GM21529 (cell line): Measurements from ENCODE around the gene KDM2A.
A peak's percentile ranks its signal among the peaks of the same experiment; 100 is the strongest.

ENCODE experiments used
- ATAC-seq: cut with Tn5 transposase; IDR thresholded peaks from one replicate; pipeline ENCODE4 v1.9.1; 2021; ENCODE audit not compliant: unreplicated experiment

The KDM2A gene

DNA sequence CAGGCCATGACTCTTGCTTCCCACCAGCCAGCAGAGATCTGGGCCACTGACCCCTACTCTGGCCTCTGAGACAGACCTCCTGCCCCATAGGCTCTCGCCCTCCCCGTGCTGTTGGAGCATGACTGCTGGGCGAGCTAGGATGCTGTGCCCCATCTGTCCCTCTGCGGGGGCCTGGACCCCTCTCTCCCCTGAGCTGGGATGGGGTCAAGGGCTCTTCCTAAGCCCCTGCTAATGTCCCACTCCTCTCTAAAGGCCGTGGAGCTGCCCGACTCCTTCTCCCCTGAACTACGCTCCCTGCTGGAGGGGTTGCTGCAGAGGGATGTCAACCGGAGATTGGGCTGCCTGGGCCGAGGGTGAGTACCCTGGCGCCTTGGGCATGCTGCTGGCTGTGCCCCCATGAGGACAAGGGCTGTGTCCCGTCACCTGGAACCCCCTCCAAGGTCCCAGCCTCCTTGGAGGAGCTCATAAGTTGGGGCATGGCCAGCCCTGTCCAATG lies 163.9 kb downstream of the KDM2A start:
- ATAC-seq: no peak

DNA sequence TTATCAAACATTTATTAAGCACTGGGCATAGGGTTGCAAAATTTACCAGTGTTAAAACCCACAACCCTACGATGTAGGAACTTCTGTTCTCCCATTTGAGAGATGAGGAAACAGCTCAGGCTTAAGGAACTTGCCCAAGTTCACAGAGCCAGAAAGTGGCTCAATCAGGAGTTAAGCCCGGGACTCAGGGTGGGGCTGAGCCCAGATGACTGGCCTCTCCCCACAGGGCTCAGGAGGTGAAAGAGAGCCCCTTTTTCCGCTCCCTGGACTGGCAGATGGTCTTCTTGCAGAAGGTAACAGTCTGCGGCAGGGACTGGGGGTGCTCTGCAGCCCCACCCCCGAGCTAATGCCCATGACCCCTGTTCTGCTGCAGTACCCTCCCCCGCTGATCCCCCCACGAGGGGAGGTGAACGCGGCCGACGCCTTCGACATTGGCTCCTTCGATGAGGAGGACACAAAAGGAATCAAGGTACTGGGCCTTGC lies 164.5 kb downstream of the KDM2A start:
- no peak for ATAC-seq

DNA sequence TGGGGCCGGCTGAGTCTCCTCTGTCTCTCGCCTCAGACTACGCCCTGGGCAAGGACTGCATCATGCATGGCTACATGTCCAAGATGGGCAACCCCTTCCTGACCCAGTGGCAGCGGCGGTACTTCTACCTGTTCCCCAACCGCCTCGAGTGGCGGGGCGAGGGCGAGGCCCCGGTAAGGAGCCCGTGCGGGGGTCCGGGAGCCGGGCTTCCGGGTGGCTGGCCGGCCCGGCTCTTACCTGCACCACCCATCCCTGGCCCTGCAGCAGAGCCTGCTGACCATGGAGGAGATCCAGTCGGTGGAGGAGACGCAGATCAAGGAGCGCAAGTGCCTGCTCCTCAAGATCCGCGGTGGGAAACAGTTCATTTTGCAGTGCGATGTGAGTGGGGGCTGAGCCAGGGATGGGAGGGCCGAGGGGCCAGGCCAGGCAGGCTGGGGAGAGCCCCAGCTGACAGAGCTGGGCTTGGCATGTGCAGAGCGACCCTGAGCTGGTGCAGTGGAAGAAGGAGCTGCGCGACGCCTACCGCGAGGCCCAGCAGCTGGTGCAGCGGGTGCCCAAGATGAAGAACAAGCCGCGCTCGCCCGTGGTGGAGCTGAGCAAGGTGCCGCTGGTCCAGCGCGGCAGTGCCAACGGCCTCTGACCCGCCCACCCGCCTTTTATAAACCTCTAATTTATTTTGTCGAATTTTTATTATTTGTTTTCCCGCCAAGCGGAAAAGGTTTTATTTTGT lies 165.9 kb downstream of the KDM2A start:
- ATAC-seq: no peak

DNA sequence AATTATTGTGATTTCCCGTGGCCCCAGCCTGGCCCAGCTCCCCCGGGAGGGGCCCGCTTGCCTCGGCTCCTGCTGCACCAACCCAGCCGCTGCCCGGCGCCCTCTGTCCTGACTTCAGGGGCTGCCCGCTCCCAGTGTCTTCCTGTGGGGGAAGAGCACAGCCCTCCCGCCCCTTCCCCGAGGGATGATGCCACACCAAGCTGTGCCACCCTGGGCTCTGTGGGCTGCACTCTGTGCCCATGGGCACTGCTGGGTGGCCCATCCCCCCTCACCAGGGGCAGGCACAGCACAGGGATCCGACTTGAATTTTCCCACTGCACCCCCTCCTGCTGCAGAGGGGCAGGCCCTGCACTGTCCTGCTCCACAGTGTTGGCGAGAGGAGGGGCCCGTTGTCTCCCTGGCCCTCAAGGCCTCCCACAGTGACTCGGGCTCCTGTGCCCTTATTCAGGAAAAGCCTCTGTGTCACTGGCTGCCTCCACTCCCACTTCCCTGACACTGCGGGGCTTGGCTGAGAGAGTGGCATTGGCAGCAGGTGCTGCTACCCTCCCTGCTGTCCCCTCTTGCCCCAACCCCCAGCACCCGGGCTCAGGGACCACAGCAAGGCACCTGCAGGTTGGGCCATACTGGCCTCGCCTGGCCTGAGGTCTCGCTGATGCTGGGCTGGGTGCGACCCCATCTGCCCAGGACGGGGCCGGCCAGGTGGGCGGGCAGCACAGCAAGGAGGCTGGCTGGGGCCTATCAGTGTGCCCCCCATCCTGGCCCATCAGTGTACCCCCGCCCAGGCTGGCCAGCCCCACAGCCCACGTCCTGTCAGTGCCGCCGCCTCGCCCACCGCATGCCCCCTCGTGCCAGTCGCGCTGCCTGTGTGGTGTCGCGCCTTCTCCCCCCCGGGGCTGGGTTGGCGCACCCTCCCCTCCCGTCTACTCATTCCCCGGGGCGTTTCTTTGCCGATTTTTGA lies 166.8 kb downstream of the KDM2A start:
- ATAC-seq: no peak

DNA sequence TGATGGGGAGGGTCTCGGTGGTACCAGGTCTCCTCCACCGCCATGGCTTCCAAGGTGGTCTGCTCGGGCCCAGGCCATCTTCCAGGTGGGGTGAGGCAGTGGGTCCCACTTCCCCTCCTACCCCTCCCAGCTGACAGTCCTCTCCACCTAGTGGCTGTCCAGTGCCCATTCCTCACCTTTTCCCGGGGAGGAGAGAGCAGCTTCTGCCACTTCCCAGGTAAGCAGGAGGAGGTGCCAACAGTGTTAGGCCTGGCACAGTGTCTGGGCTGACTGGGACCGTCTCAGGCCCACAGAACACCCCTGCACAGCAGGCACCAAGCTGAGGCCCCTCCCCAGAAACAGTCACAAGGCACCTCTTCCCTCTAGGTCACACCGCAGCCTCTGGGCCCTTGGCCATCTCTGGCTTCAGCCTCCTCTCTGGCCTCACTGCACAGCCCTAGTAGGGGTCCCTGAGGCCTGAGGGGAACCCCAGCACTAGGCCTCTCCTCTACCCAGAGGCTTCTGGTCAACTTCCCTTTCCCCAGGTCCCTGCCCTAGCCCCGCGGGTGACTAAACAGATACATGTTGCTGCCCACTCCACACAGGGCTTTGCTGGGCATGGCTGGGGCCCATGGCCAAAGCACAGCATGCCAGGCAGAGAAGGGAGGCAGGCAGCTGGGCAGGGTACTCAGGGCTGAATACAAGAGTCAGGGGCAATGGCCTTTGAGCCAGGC lies 167.7 kb downstream of the KDM2A start:
- no peak for ATAC-seq

DNA sequence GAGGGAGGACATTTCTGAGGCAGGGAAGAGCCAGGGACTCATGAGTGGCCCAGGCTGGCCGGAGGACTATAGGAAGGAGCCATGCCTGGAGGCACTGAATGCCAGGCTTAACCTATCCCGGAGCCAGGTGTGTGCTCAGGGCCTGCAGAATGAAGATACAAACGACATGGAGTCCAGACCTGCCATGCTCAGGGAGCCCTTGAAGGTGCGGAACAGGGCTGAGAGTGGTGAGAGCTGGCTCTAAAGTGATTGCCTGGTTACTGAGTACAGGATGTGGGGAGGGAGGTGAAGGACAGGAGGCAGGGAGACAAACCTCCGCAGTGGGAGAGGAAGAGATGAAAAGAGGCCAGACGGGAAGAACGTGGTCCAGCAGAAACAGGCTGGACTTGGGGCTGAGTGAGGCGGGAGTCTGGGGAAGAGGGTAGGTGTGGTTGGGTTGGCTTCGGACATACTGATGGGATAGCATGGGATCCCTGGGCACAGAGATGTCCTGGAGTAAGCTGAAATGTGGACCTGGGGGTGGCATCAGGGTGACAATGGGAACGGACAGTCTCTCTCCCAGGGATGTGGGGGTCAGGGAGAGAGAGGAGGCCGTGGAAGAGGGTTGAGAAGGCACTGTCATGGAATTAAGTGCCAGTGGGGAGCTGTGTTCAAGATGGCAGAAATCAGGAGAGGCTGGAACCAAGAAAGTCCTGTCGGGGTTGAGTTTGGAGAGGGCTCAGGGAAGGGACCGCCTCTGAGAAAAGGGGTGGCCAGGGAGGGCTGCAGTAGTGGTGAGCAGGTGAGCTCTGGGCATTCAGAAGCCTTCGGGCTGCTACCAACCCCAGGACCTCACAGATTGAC lies 168.5 kb downstream of the KDM2A start:
- no peak for ATAC-seq

DNA sequence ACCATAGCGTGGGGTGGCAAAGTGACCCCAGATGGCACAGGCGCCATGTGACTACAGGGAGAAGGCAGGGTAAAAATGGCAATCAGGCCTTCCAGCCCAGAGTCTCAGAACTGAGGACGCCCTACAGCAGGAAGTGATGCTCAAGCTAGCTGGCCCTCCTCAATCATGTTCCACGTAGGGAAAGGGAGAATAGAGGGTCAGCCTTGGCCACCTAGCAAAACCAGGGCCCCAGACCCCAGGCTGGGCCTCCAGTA lies 169.1 kb downstream of the KDM2A start:
- ATAC-seq: no peak

DNA sequence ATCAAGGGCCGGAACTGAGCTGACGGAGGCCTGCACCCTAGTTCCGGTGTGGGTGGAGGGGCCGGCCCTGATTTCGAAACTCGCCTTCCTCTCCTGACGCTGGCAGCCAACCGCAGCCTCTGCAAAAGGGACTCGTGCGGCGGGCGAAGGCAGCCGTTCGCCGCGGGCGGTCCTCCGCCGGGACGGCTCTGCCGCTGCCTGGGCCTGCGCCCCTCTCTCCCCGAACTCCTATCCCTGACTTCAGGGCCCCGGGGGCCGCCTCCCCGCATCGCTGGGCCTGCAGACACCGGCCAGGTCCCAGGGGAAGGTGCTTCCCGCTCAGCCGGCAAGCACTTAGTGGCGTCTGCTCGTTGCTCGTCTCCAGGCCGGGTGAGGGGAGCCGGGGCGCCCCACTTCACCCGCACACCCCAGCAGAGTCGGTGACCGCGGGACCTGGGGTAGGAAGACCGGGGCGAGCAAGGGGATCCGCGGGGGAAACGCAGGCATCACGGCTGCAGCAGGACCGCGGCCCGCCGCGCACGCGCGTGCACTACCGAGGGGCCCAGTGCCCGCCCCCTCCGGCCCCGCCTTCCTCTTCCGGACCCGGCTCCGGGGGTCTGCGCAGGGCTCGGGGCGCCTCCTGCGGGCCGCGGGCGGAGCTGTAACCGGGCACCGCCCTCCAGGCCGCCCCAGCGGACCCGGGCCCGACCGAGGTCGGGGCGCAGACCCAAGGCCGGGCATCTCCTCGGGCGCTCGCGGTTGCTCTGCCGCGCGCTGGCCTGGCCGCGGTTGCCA lies 169.6 kb downstream of the KDM2A start:
- peak; percentile 62 for ATAC-seq

DNA sequence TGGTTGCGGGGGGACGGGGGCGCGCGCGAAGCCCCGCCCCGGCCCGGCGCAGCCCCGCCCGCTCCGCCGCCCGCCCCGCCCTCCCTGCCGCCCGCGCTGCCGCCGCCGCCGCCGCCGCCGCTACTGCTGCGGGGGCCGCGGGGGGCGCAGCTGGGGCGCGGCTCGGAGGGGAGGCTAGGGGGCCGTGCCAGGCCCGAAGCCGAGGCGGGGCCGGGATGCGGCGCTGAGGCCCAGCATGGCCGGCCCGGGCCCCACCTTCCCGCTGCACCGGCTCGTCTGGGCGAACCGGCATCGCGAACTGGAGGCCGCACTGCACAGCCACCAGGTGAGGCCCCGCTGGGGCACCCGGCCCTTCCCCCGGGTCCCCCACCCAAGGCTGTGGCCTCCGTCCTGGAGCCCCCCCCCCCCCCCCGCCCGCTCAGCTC lies 170.2 kb downstream of the KDM2A start, which contains the start of gene ANKRD13D:
TSS of gene ANKRD13D (plus strand) at position 78 of the 425 bp plus-strand sequence. CDS start at position 236, 158 bp downstream.
- peak; percentile 1 for ATAC-seq

DNA sequence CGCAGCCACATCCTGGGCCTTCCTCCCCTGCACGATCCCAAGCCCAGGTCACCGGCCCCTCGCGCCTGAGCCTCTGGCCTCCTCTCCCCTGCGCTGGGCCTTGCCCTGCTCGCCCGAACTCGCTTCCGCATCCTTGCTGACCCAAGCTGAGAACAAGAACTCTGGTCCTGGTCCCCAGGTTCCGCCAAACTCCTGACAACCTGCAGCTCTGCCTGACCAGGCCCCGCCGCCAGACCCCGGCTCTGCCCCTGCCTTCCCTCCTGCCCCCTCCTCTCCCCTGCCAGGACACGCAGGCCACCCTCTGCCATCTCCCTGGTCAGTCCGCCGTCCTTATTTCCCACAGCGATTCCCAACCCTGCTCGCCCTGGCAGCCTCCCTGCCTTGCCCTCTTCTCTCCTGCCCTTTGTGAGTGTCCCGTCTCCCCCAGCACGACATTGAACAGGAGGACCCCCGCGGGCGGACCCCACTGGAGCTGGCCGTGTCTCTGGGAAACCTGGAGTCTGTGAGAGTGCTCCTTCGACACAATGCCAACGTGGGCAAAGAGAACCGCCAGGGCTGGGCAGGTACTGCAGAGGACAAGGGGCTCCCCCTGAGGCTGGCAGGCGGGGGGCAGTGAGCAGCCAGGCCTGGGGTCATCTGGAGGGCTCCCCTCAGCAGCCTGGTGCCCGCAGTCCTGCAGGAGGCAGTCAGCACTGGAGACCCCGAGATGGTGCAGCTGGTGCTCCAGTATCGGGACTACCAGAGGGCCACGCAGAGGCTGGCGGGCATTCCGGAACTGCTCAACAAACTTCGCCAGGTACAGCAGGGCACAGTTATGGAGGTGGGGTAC lies 170.8 kb downstream of the KDM2A start:
- ATAC-seq: no peak

DNA sequence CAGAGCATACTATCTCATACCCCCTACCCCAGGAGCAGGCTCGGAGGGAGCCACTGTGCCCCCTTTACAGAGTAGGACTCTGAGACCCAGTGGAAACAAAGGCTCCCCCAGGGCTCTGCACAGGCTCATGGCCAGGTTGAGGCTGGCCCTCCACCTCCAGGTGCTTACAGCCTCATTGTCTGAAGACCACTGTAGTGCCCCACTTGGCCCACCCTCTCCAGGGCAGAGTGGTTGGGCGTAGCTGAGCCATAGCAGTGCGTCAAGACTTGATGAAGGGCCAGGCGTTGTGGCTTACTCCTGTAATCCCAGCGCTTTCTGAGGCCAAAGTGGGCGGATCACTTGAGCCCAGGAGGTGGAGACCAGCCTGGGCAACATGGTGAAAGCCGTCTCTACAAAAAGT lies 171.7 kb downstream of the KDM2A start:
- ATAC-seq: no peak

DNA sequence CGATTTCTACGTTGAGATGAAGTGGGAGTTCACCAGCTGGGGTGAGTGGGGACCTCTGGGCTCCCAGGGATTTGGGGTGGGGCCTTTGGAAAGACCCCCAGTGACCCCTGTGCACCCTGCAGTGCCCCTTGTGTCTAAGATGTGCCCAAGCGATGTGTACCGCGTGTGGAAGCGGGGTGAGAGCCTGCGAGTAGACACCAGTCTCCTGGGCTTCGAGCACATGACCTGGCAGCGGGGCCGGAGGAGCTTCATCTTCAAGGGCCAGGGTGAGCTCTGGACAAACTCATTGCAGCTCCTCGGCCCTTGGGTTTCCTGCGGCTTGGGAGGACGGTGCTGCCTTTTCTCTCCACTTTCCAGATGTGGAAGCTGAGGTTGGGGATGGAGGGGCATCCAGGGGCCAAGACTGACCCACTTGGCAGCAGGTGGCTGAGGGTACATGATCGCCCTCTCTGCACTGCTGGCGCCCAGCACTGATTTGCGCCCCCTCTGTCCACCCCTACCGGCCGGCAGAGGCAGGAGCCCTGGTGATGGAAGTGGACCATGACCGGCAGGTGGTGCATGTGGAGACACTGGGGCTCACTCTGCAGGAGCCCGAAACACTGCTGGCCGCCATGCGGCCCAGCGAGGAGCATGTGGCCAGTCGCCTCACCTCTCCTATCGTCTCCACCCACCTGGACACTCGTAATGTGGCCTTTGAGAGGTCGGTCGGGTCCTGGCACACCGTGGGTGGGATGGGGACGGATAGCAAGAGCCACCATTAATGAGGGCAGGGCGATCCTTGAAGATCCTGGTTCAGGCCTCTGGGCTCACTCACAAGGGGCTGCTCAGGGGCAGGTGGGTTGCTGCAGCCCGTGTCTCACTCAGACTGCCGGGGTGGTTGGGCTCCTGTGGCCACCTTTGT lies 172.7 kb downstream of the KDM2A start:
- no peak for ATAC-seq

DNA sequence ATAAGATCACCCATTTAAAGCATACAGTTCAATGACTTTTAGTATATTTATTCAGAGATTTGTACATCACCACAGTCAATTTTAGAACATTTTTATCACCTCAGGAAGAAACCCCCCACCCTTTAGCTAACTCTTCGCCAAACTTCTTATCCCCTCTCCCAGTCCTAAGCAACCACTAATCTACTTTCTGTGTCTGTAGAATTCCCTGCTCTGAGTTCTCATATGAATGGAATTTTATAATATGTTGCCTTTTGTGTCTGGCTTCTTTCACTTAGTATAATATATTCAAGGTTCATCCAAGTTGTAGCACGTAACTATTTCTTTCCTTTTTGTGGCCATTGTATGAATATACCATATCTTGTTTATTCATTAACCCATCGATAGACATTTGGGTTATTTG lies 173.6 kb downstream of the KDM2A start:
- ATAC-seq: no peak

DNA sequence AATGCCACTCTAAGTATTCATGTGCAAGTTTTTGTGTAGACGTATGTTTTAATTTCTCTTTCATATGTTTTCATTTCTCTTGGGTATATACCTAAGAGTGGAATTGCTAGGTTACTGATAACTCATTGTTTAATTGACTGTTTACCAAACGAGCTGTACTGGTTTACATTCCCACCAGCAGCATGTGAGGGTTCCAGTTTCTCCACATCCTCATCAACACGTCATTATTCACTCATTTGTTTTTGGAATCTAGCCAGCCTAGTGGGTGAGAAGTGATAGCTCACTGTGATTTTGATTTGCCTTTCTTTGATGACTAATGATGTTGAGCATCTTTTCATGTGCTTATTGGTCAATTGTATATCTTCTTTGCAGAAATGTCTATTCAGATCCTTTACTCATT lies 174.0 kb downstream of the KDM2A start:
- no peak for ATAC-seq

DNA sequence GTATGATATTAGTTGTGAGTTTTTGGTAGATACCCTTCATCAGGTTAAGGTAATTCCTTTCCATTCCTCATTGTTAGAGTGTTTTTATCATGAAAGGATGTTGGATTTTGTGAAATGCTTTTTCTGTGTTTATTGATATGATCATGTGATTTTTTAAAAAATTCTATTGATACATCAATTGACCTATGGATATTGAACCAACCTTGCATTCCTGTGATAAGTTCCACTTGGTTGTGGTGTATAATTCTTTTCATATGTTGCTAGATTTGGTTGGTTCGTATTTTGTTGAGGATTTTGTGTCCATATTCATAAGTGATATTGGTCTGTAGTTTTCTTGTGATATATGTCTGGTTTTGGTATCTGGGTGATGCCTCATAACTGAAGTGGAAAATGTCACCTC lies 176.8 kb downstream of the KDM2A start:
- ATAC-seq: no peak

DNA sequence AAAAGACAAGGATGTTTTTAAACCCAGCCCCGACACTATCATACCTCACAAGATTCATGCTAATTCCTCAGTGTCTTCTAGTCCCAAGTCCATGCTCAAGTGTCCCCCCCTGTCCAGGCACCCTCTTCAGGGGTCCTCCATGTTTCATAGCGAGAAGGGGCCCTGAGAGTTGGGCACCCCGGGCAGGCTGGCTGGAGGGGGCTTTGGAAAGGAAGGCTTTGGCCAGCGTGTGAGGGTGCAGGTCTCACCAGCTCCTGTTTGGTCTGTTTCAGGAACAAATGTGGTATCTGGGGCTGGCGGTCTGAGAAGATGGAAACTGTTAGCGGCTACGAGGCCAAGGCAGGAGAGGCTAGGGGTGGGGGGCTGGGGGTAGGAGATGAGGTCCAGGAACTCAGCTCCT lies 179.7 kb downstream of the KDM2A start:
- no peak for ATAC-seq

DNA sequence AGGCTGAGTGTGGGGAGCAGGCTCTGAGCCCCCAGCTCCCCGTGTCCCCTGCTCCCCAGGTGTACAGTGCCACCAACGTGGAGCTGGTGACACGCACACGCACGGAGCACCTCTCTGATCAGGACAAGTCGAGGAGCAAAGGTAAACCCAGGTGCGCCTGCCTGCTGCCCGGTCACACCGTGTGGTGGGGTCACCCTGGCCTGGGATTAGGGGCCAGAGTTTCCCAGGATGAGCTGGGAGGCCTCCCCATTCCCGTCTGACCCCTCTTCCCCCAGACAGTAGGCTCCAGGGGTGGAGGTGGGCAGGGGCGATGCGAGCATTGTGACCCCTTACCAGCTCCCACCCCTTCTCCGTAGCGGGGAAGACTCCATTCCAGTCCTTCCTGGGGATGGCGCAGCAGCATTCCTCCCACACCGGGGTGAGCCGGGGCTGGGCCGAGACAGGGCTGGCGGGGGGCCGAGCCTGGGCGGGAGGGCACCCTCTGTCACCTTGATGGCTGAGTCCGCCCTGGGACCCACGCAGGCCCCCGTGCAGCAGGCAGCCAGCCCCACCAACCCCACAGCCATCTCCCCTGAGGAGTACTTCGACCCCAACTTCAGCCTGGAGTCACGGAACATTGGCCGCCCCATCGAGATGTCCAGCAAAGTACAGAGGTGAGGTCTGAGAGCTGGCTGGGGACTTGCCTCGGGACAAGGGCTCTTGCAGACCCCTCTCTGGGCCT lies 180.6 kb downstream of the KDM2A start:
- ATAC-seq: no peak
